Mucosa of descending colon (tissue), 3 donors: ENCODE results near the gene ERCC8. TPM values are rescaled to one million over a fixed set of nuclear protein-coding genes. Genes with fewer than 3 reads are reported as not detected.

ENCODE experiments used
- ATAC-seq: fragments of 200-7000 bp; cut with Tn5 transposase; one replicate; pipeline ENCODE4 v1.9.1; 2020; ENCODE audit warnings: mild to moderate bottlenecking, moderate library complexity
- DNase-seq, 3 donors: peaks; one replicate each; pipeline ENCODE4 v3.0.0-alpha.2; 2020
- H3K36me3 ChIP-seq: fragments of 200-600 bp; one replicate; pipeline ENCODE4 v1.8.0; 2021; ENCODE audit warnings: low read depth, mild to moderate bottlenecking
- H3K4me1 ChIP-seq: fragments of 200-600 bp; one replicate; pipeline ENCODE4 v1.8.0; 2021; ENCODE audit warnings: low read depth, mild to moderate bottlenecking
- H3K4me3 ChIP-seq: fragments of 200-600 bp; one replicate; pipeline ENCODE4 v1.8.0; 2021; ENCODE audit warnings: mild to moderate bottlenecking
- H3K9me3 ChIP-seq: fragments of 200-600 bp; one replicate; pipeline ENCODE4 v1.8.0; 2021; ENCODE audit warnings: mild to moderate bottlenecking
- intact Hi-C, 2 donors: fragments of 100-400 bp; cut with DNase I in 1 of 2; cut with micrococcal nuclease in 1 of 2; formaldehyde crosslinking; loops; one replicate each; pipeline versions ENCODE4 v1.11.0 to v1.11.1; 2022; cut with DNase I, micrococcal nuclease
- total RNA-seq, 3 donors: library from RNA; stranded (reverse); fragmentation: NEBNext Ultra II Directional in 2 of 3; extraction: Animal tissue kit (Norgen Biotek cat#: 25700) in 2 of 3; gene quantifications; one replicate each; pipeline versions ENCODE4 v1.2.1 to v1.2.4, GENCODE V29; 2021 to 2023
- TF ChIP-seq, protein P1 (sequence below): fragments of 200-600 bp; IDR thresholded peaks from one replicate; pipeline ENCODE4 v1.8.0; 2022; ENCODE audit warnings: antibody characterized with exemption, mild to moderate bottlenecking
- donor health status: DM: no; HTN: no; CAD: no; lungs with moderate emphysema.
- donor health status: DM: no; HTN: no; CAD: no.
- donor health status: DM: no; HTN: yes; CAD: no.

The ERCC8 gene
- total RNA-seq, 3 donors from 2014 or later, result 8.2 to 9.1 (median 8.8) TPM

GRCh38 chr5:60835554-60835953 is 109.3 kb downstream of the ERCC8 start:
- no peak for ATAC-seq
- Histone ChIP-seq H3K4me1 (peaks cover 7% of the 10 kb centered on the region), H3K36me3 (no peaks in the 10 kb centered on the region), H3K9me3 (no peaks in the 10 kb centered on the region), H3K4me3 (no peak overlapping the region)
- TF ChIP-seq, protein P1, sequence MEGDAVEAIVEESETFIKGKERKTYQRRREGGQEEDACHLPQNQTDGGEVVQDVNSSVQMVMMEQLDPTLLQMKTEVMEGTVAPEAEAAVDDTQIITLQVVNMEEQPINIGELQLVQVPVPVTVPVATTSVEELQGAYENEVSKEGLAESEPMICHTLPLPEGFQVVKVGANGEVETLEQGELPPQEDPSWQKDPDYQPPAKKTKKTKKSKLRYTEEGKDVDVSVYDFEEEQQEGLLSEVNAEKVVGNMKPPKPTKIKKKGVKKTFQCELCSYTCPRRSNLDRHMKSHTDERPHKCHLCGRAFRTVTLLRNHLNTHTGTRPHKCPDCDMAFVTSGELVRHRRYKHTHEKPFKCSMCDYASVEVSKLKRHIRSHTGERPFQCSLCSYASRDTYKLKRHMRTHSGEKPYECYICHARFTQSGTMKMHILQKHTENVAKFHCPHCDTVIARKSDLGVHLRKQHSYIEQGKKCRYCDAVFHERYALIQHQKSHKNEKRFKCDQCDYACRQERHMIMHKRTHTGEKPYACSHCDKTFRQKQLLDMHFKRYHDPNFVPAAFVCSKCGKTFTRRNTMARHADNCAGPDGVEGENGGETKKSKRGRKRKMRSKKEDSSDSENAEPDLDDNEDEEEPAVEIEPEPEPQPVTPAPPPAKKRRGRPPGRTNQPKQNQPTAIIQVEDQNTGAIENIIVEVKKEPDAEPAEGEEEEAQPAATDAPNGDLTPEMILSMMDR, result no peak
- no peak for DNase-seq
- intact Hi-C loops, result no loop called here

- Histone ChIP-seq H3K9me3 (no peaks in the 10 kb centered on the region), H3K36me3 (no peaks in the 10 kb centered on the region), H3K4me3 (no peak overlapping the region), H3K4me1 (peaks cover 7% of the 10 kb centered on the region)
- DNase-seq (no peak), ATAC-seq (no peak)
- TF ChIP-seq, protein P1, result no peak
- intact Hi-C loops, result no loop called here
Measured at GRCh38 chr5:60833520-60833919, 111.3 kb downstream of the ERCC8 start.

GRCh38 chr5:60830581-60831127 is 114.2 kb downstream of the ERCC8 start:
- TF ChIP-seq, protein P1, result no peak
- no peak for DNase-seq
- intact Hi-C loops, result no loop called here
- Histone ChIP-seq H3K36me3 (no peaks in the 10 kb centered on the region), H3K4me1 (no peaks in the 10 kb centered on the region), H3K9me3 (no peaks in the 10 kb centered on the region), H3K4me3 (no peak overlapping the region)
- ATAC-seq, result no peak

GRCh38 chr5:60829490-60830266 is 115.2 kb downstream of the ERCC8 start:
- ATAC-seq (no peak), DNase-seq (no peak)
- TF ChIP-seq, protein P1, result no peak
- intact Hi-C loops, result no loop called here
- H3K9me3 ChIP-seq, result no peaks in the 10 kb centered on the region
- H3K4me1 ChIP-seq, result no peaks in the 10 kb centered on the region
- no peak overlapping the region for H3K4me3 ChIP-seq
- no peaks in the 10 kb centered on the region for H3K36me3 ChIP-seq

DNA sequence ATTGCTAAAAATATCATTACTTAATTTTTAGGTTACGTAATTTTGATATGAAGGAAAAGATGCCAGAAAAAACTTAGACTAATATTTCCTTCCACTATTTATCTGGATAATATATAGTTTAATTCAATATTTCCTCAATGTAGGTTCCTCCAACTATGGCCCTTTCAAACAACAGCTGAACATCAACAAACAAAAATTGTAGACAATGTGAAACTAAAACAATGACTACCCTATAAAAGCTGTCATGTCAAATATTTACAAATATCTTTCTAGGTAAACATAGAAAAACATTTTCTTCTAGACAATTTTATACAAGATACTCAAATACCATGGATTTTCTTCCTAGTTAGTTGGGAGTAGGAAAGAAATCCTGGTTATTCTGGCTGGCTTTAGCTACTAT is 117.7 kb downstream of the ERCC8 start:
- no peak for DNase-seq
- no peaks in the 10 kb centered on the region for H3K9me3 ChIP-seq
- no peak for ATAC-seq
- no peaks in the 10 kb centered on the region for H3K4me1 ChIP-seq
- H3K4me3 ChIP-seq, result no peak overlapping the region
- TF ChIP-seq, protein P1, result no peak
- intact Hi-C loops, result no loop called here
- H3K36me3 ChIP-seq, result no peaks in the 10 kb centered on the region
